Measurements from ENCODE around the gene PGLYRP3.

The PGLYRP3 gene

DNA sequence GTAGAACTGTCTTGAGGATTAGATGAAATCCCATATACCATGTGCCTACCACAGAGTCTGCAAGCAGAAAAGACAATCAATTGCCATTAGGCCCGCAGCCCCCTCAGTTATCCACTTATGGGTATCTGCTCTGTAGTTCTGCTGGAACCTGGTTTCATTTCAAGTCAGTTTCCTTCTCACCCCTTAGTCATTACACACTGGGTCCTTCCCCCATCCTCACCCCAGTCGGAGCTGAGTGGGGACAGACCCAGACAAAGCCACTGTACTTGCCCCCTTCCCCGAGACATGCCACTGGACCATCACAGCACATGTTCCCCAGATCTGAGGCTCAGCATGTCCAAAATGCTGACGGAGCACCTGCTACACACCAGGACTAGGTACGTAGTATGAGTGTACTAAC lies 21.2 kb downstream of the PGLYRP3 start:
- Histone ChIP-seq H3K4me3 (ENCODE audit: low read depth, low read length) (no peak overlapping the region), H3K27ac (no peak overlapping the region), H3K36me3 (no peaks in the 10 kb centered on the region), H3K27me3 (ENCODE audit: insufficient read depth, low read depth, severe bottlenecking) (no peaks in the 10 kb centered on the region), H3K9me3 (ENCODE audit: severe bottlenecking) (no peaks in the 10 kb centered on the region)
- TF ChIP-seq, protein P1, sequence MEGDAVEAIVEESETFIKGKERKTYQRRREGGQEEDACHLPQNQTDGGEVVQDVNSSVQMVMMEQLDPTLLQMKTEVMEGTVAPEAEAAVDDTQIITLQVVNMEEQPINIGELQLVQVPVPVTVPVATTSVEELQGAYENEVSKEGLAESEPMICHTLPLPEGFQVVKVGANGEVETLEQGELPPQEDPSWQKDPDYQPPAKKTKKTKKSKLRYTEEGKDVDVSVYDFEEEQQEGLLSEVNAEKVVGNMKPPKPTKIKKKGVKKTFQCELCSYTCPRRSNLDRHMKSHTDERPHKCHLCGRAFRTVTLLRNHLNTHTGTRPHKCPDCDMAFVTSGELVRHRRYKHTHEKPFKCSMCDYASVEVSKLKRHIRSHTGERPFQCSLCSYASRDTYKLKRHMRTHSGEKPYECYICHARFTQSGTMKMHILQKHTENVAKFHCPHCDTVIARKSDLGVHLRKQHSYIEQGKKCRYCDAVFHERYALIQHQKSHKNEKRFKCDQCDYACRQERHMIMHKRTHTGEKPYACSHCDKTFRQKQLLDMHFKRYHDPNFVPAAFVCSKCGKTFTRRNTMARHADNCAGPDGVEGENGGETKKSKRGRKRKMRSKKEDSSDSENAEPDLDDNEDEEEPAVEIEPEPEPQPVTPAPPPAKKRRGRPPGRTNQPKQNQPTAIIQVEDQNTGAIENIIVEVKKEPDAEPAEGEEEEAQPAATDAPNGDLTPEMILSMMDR (IDR thresholded peaks at IDR 0.05; ENCODE audit: low read depth, low read length), result no peak
- no peak for DNase-seq

DNA sequence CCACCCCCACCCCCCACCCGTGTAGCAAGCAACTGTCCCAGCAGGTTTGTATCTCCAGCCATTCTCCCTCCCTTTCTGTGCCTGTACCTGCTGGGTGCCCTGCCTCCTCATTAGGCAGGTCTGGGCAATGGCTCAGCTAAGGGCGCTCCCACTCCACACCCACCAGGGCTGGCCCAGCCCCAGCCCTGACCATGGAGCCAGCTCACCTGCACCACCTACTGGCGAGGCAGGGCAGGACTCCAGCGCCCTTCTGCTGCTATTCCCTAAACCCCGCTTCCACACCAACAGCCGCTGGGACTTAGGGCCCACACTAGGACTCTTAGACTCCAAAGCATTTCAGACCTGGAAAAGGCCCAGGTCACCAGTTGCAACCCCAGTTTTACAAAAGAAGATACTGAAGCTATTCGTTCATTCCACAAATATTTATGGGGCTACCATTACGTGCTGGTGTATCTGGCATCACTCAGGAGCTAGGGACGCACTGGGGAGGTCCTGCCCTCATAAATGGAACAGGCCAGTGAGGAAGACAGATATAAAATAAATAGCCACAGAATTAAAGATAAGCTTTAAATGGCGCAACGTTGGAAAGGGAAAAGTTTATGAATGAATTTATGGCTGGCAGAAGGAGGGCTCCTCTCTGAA lies 24.0 kb downstream of the PGLYRP3 start:
- Histone ChIP-seq H3K27ac (no peak overlapping the region), H3K36me3 (no peaks in the 10 kb centered on the region), H3K27me3 (ENCODE audit: insufficient read depth, low read depth, severe bottlenecking) (no peaks in the 10 kb centered on the region), H3K9me3 (ENCODE audit: severe bottlenecking) (no peaks in the 10 kb centered on the region), H3K4me3 (ENCODE audit: low read depth, low read length) (no peak overlapping the region)
- TF ChIP-seq, protein P1 (IDR thresholded peaks at IDR 0.05; ENCODE audit: low read depth, low read length), result peak; percentile 99
- DNase-seq, result peak; percentile 77

DNA sequence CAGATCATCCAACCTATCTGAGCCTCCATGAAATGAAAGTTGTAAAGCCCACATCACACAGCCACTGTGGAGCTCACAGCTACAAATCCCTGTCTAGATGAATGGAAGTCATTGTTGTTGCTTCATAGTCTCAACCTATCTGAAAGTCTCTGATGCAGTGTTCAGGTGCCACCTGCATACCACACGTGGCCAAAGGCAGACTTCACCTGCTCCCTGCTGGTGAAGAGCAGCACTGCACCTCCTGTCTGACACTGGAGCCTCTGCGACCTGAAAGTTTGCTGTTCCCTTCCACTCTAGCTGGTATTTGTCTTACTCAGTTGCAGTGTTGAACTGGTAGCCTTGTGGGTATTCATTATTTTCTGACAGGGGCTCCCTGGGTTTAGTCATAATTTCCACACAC lies 34.9 kb downstream of the PGLYRP3 start:
- peak; percentile 92 for DNase-seq
- TF ChIP-seq, protein P1 (IDR thresholded peaks at IDR 0.05; ENCODE audit: low read depth, low read length), result peak; percentile 100
- Histone ChIP-seq H3K9me3 (ENCODE audit: severe bottlenecking) (no peaks in the 10 kb centered on the region), H3K36me3 (no peaks in the 10 kb centered on the region), H3K27me3 (ENCODE audit: insufficient read depth, low read depth, severe bottlenecking) (no peaks in the 10 kb centered on the region), H3K27ac (no peak overlapping the region), H3K4me3 (ENCODE audit: low read depth, low read length) (no peak overlapping the region)

DNA sequence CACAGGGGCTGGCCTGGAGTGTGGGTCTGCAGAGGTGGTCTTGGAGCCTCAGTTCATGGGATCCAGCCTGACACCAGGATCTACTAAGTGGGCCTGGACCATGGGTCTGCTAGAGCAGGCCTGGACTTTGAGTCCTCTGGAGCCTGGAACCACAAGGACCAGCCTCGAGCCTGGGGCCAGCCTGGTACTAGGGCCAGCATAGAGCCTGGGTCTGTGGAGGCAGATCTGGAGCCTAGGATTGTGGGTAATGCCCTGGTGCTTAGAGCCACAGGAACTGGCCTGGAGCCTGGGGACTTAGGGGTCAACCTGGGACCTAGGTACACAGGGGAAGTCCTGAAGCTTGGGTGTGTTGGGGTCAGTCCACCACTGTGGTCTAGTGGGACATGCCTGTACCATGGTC lies 40.6 kb downstream of the PGLYRP3 start:
- H3K27ac ChIP-seq, result peak overlapping the region; percentile 69
- no peaks in the 10 kb centered on the region for H3K27me3 ChIP-seq (ENCODE audit: insufficient read depth, low read depth, severe bottlenecking)
- H3K36me3 ChIP-seq, result no peaks in the 10 kb centered on the region
- no peak overlapping the region for H3K4me3 ChIP-seq (ENCODE audit: low read depth, low read length)
- DNase-seq, result no peak
- TF ChIP-seq, protein P1 (IDR thresholded peaks at IDR 0.05; ENCODE audit: low read depth, low read length), result 0 out of 2 replicates have a peak, but pooled peaks have one; percentile 1
- no peaks in the 10 kb centered on the region for H3K9me3 ChIP-seq (ENCODE audit: severe bottlenecking)

DNA sequence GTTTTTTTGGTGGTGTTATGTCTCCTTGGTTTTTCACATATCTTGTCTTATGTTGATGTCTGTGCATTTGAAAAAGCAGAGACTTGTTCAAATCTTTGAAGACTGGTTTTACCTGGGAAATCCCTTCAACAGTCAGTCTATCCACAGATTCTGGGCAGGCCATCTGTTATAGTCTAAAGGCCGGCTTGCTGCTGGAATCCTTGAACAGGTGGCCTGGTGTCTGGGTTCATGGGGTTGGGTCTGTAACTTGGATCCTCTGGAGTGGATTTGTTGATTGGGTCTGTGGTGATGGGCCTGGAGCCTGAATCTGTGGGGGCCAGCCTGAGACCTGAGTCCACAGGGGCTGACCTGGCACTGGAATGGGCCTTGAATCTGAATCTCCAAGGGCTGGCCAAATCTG lies 41.0 kb downstream of the PGLYRP3 start:
- peak; percentile 98 for DNase-seq
- TF ChIP-seq, protein P1 (IDR thresholded peaks at IDR 0.05; ENCODE audit: low read depth, low read length), result no peak
- Histone ChIP-seq H3K9me3 (ENCODE audit: severe bottlenecking) (peaks cover under 1% of the 10 kb centered on the region), H3K27ac (peak overlapping the region; percentile 69), H3K27me3 (ENCODE audit: insufficient read depth, low read depth, severe bottlenecking) (no peaks in the 10 kb centered on the region), H3K36me3 (no peaks in the 10 kb centered on the region), H3K4me3 (ENCODE audit: low read depth, low read length) (0 out of 2 replicates have a peak overlapping the region, but pooled peaks have one; percentile 2)

DNA sequence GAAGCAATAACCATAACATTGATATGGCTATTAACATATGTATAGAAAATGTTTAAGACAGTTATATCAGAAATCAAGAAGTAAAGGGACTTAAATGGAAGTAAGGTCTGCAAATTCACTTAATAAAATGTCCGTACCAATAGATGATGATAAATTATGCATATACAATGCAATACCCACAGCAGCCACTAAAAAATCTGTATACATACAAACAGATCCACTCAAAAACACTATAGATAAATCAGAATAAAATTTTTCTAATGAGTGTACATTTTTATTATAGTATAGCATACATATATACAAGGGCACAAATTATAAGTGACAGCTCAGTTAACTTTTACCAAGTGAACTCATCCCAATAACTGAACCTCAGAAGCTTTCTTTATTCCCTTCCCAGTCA lies 47.3 kb downstream of the PGLYRP3 start:
- H3K27me3 ChIP-seq (ENCODE audit: insufficient read depth, low read depth, severe bottlenecking), result peaks cover 24% of the 10 kb centered on the region
- DNase-seq, result no peak

More for the DNA sequence above, 47.3 kb downstream of the PGLYRP3 start:
- H3K9me3 ChIP-seq (ENCODE audit: severe bottlenecking), result peaks cover 9% of the 10 kb centered on the region
- TF ChIP-seq, protein P1 (IDR thresholded peaks at IDR 0.05; ENCODE audit: low read depth, low read length), result no peak
- H3K27ac ChIP-seq, result no peak overlapping the region
- H3K36me3 ChIP-seq, result no peaks in the 10 kb centered on the region
- H3K4me3 ChIP-seq (ENCODE audit: low read depth, low read length), result no peak overlapping the region
